ENCODE results near the gene BCAS1.

Gene BCAS1

GRCh38 chr20:53896647-53897046, 173.7 kb downstream of the BCAS1 start:
- no peak overlapping the region for H3K4me3 ChIP-seq (ENCODE audit: low read depth, low read length)
- H3K36me3 ChIP-seq (ENCODE audit: control insufficient read depth in 2 of 2, insufficient read depth in 1 of 2, low read length in 2 of 2): no peaks in the 10 kb centered on the region
- CTCF ChIA-PET: no interaction called here
- H3K27ac ChIP-seq (ENCODE audit: extremely low read depth, low read depth, low read length): no peak overlapping the region
- POLR2A ChIA-PET: no interaction called here
- H3K9me3 ChIP-seq (ENCODE audit: control insufficient read depth, insufficient read depth, low read depth, low read length): no peaks in the 10 kb centered on the region
- no peak for TF ChIP-seq ZNF473 (tag by site-specific recombination; IDR thresholded peaks at IDR 0.05)
- no peak for TF ChIP-seq ZNF561 (tag by site-specific recombination; IDR thresholded peaks at IDR 0.05; ENCODE audit: borderline replicate concordance)
- TF ChIP-seq ZNF558 (tag by site-specific recombination; IDR thresholded peaks at IDR 0.05): no peak
- TF ChIP-seq ZNF544 (tag by site-specific recombination; IDR thresholded peaks at IDR 0.05): no peak
- TF ChIP-seq ZNF214 (tag by site-specific recombination; IDR thresholded peaks at IDR 0.05; ENCODE audit: borderline replicate concordance): no peak
- no peak for TF ChIP-seq ZSCAN16 (tag by site-specific recombination; IDR thresholded peaks at IDR 0.05)
- TF ChIP-seq ZNF664 (tag by site-specific recombination; IDR thresholded peaks at IDR 0.05): no peak
- no peak for TF ChIP-seq ZBTB17 (tag by site-specific recombination; IDR thresholded peaks at IDR 0.05)
- no peak for TF ChIP-seq KLF7 (tag by site-specific recombination; IDR thresholded peaks at IDR 0.05; ENCODE audit: borderline replicate concordance)
- no peak for TF ChIP-seq ZBTB8A (tag by site-specific recombination; IDR thresholded peaks at IDR 0.05)
- no peak for TF ChIP-seq ZNF785 (tag by site-specific recombination; IDR thresholded peaks at IDR 0.05)
- no peak for TF ChIP-seq ZNF600 (tag by site-specific recombination; IDR thresholded peaks at IDR 0.05)
- no peak for TF ChIP-seq ZNF670 (tag by site-specific recombination; IDR thresholded peaks at IDR 0.05; ENCODE audit: low read depth)
- no peak for TF ChIP-seq ZNF169 (tag by site-specific recombination; IDR thresholded peaks at IDR 0.05)
- no peak for TF ChIP-seq PBX3 (CRISPR knock-in tag; IDR thresholded peaks at IDR 0.05)
- TF ChIP-seq INSM2 (tag by site-specific recombination; IDR thresholded peaks at IDR 0.05): no peak
- no peak for TF ChIP-seq ZBTB6 (tag by site-specific recombination; IDR thresholded peaks at IDR 0.05)
- TF ChIP-seq ZNF155 (tag by site-specific recombination; IDR thresholded peaks at IDR 0.05): no peak
- TF ChIP-seq ZFP37 (tag by site-specific recombination; IDR thresholded peaks at IDR 0.05): no peak
- H3K4me1 ChIP-seq (ENCODE audit: control insufficient read depth, insufficient read depth, low read length): peaks cover 27% of the 10 kb centered on the region

GRCh38 chr20:53896041-53896440, 174.4 kb downstream of the BCAS1 start:
- H3K4me1 ChIP-seq (ENCODE audit: control insufficient read depth, insufficient read depth, low read length): peaks cover 21% of the 10 kb centered on the region
- H3K9me3 ChIP-seq (ENCODE audit: control insufficient read depth, insufficient read depth, low read depth, low read length): no peaks in the 10 kb centered on the region
- H3K36me3 ChIP-seq (ENCODE audit: control insufficient read depth in 2 of 2, insufficient read depth in 1 of 2, low read length in 2 of 2): no peaks in the 10 kb centered on the region
- no peak overlapping the region for H3K27ac ChIP-seq (ENCODE audit: extremely low read depth, low read depth, low read length)
- POLR2A ChIA-PET: no interaction called here
- no peak overlapping the region for H3K4me3 ChIP-seq (ENCODE audit: low read depth, low read length)
- CTCF ChIA-PET: interaction anchor here (0.7 kb wide), 1 partner anchor 139 kb away, joined by 4 read pairs; no protein-coding TSS in a partner anchor
- TF ChIP-seq YY1 (tag by site-specific recombination; IDR thresholded peaks at IDR 0.05) (no peak), ZBTB8A (tag by site-specific recombination; IDR thresholded peaks at IDR 0.05) (no peak), ZNF416 (tag by site-specific recombination; IDR thresholded peaks at IDR 0.05) (no peak), ZNF548 (tag by site-specific recombination; IDR thresholded peaks at IDR 0.05) (no peak), ZNF660 (tag by site-specific recombination; IDR thresholded peaks at IDR 0.05) (no peak), ZFP3 (tag by site-specific recombination; IDR thresholded peaks at IDR 0.05; ENCODE audit: low read depth) (no peak), ZSCAN18 (tag by site-specific recombination; IDR thresholded peaks at IDR 0.05) (no peak), BCL11A (tag by site-specific recombination; IDR thresholded peaks at IDR 0.05; ENCODE audit: low read depth) (no peak), ZNF449 (tag by site-specific recombination; IDR thresholded peaks at IDR 0.05) (no peak), ZNF560 (tag by site-specific recombination; IDR thresholded peaks at IDR 0.05; ENCODE audit: borderline replicate concordance) (no peak), ZNF555 (tag by site-specific recombination; conservative IDR thresholded peaks at IDR 0.05) (no peak), FEZF1 (tag by site-specific recombination; IDR thresholded peaks at IDR 0.05) (no peak), ZSCAN30 (tag by site-specific recombination; IDR thresholded peaks at IDR 0.05) (no peak), ZNF585B (tag by site-specific recombination; IDR thresholded peaks at IDR 0.05) (no peak)

Data from HEK293 (cell line).